Raji (cell line): Measurements from ENCODE around the gene GPR84.

Experiments used
- POLR2A ChIP-seq: IDR thresholded peaks from 2 replicates; pipeline ENCODE4 v1.6.1; 2011; ENCODE audit warnings: low read depth, low read length, control low read depth; ENCODE audit not compliant: insufficient read depth

GPR84 gene

DNA sequence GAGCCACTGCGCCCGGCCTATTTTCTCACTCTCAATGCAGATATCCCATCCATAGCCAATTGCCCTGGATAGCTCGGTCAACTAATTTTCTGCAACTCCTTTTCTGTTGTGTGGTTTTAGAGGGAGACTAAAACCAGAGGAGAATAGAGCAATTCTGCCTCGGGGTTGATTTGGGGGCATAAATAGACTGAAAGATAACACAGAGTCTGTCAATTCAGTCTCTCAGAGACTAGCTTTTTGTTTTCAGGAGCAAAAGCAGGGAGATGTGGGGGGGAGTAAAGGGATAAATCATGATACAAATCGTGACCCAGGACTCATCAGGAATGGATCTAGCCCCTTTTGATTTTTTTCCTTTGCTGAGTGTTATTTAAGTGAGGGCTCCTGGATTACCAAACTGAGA, 32.8 kb downstream of the GPR84 start:
- TF ChIP-seq POLR2A, result no peak

- TF ChIP-seq POLR2A, result no peak
Observed at GRCh38 chr12:54330442-54330841, 33.8 kb downstream of the GPR84 start.

GRCh38 chr12:54329759-54330158, 34.5 kb downstream of the GPR84 start:
- TF ChIP-seq POLR2A, result no peak

GRCh38 chr12:54328595-54329337, 35.5 kb downstream of the GPR84 start:
- TF ChIP-seq POLR2A, result no peak

GRCh38 chr12:54324617-54325441, 39.5 kb downstream of the GPR84 start, which contains the start of gene COPZ1:
Gene COPZ1, plus strand, starts transcription at chr12:54325131. Its CDS starts 33 bp downstream, at chr12:54325164.
- peak; percentile 71 for TF ChIP-seq POLR2A

DNA sequence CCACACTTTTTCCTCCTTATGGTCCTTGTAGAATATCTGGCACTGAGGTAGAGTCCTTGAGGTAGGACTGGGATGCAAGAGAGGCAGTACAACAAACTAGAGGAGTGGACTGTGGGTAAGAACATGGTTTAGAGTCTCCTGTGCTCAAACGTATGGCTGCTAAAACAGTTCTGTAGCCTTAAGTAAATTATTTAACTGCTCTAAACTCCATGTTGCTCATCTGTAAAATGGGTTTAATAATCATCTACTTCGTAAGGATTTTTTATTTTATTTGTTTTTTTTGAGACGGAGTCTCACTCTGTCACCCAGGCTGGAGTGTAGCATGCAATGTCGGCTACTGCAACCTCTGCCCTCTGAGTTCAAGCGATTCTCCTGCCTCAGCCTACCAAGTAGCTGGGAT, 42.9 kb downstream of the GPR84 start:
- no peak for TF ChIP-seq POLR2A
